Testis (tissue), 3 donors: ENCODE results near the gene ATG5. TPM values are rescaled to one million over a fixed set of nuclear protein-coding genes. Genes with fewer than 3 reads are reported as not detected.

Experiments used
- DNase-seq: peaks from one replicate; pipeline ENCODE4 v3.0.0-alpha.2; 2019
- H3K27ac ChIP-seq, 2 donors: fragments of 200-600 bp; sonication (generic); one replicate each; pipeline ENCODE4 v1.5.1; 2019
- H3K27me3 ChIP-seq: fragments of 200-600 bp; sonication (generic); one replicate; pipeline ENCODE4 v1.5.1; 2019
- H3K36me3 ChIP-seq: fragments of 200-600 bp; sonication (generic); one replicate; pipeline ENCODE4 v1.5.1; 2017; ENCODE audit warnings: low read depth; ENCODE audit errors: missing control alignments
- H3K4me1 ChIP-seq: fragments of 200-600 bp; sonication (generic); one replicate; pipeline ENCODE4 v1.5.1; 2019
- H3K4me3 ChIP-seq, 2 donors: fragments of 200-600 bp; sonication (generic); one replicate each; pipeline ENCODE4 v1.5.1; 2017 to 2019
- H3K9me3 ChIP-seq: fragments of 200-600 bp; sonication (generic); one replicate; pipeline ENCODE4 v1.5.1; 2017
- POLR2A ChIP-seq: fragments of 450-650 bp; IDR thresholded peaks from one replicate; pipeline ENCODE4 v1.6.1; 2017; ENCODE audit warnings: antibody characterized with exemption, mild to moderate bottlenecking, moderate library complexity
- WGBS, 2 donors: methylation state at CpG; one replicate each; pipeline ENCODE4 v1.1.5; 2018; 5-methylcytosine and 5-hydroxymethylcytosine counted together
- intact Hi-C: fragments of 100-400 bp; cut with DNase I; formaldehyde crosslinking; loops from one replicate; pipeline ENCODE4 v1.15.1; 2023; ENCODE audit warnings: low total_unique reads
- polyA plus RNA-seq: library from polyadenylated mRNA; stranded (reverse); fragments of 350-450 nt; fragmentation: Illumina TruSeq; extraction: RNeasy Lipid Tissue Mini Kit (QIAGEN cat#74804); gene quantifications from one replicate; pipeline ENCODE4 v1.2.3, GENCODE V29; 2014; ENCODE audit warnings: low read depth, low replicate concordance; ENCODE audit not compliant: insufficient read depth
- total RNA-seq, 2 donors: library from RNA; depleted of rRNA; stranded (reverse); fragments of >200 nt; gene quantifications; one replicate each; pipeline ENCODE4 v1.2.3, GENCODE V29; 2016
- TF ChIP-seq, protein P1 (sequence below), 3 experiments: fragments of 450-650 bp in 2 of 3; fragments of 200-600 bp in 1 of 3; sonication (generic) in 1 of 3; IDR thresholded peaks; one replicate each; pipeline ENCODE4 v1.5.1; 2016 to 2019; ENCODE audit warnings: antibody characterized with exemption in 3 of 3, mild to moderate bottlenecking in 2 of 3, moderate library complexity in 1 of 3

Gene ATG5
- total and polyA plus RNA-seq, 3 donors from 2014 or later: 21.5 to 34.9 (median 27.6) TPM

DNA sequence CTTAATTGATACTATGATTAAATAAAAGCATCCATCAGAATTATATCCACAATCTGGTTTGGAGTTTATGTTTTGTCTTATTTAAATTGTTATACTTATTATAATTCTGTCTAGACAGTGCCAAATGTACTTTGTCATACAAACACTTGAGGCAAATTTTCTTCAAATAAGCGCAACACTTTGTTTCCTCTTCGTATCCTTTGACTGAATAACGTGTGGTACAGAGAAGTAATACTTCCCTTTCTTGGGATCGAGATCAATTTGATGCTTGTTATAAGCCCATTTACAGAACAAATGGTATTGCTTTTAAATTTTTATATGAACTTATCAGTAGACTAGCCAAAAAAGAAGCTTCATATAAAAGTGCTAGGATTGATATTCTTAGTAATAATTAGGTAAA, 111.0 kb downstream of the ATG5 start:
- no peaks in the 10 kb centered on the region for H3K9me3 ChIP-seq
- 77 to 83% methylated on average over 4 of the region's 4 CpGs for WGBS, 2 donors

DNA sequence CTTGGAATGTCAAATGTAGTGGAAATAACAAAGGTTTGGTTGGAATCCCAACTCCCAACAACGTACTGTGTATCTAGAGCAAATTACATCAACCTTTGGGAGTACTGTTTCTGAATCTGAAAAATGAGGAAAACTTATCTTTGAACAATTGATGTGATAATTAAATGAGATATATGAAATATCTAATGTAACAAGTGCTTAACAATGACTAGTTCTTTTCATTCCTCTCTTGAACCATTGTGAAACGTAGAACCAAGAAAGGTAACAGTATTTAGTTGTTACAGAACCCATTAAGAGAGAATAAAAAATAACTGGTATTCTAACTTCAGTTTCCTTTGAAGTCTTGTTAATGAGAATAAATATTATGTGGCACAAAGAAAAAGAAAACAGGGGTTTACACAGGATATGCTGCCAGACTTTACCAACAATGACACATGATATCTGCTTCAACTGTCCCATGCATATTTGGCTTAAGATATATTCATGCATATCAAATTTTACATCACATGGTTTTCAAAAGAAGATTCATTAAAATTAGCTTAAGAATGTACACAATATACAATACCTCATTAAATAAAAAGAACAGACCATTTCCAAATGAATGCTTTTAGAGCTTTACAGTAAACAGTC, 111.8 kb downstream of the ATG5 start:
- Histone ChIP-seq H3K4me1 (no peaks in the 10 kb centered on the region), H3K36me3 (no peaks in the 10 kb centered on the region), H3K4me3 (no peak overlapping the region), H3K27ac (no peak overlapping the region), H3K27me3 (no peaks in the 10 kb centered on the region), H3K9me3 (no peaks in the 10 kb centered on the region)
- 72 to 79% methylated on average over 2 of the region's 2 CpGs for WGBS, 2 donors
- intact Hi-C loops: no loop called here
- DNase-seq: no peak
- TF ChIP-seq, protein P1, sequence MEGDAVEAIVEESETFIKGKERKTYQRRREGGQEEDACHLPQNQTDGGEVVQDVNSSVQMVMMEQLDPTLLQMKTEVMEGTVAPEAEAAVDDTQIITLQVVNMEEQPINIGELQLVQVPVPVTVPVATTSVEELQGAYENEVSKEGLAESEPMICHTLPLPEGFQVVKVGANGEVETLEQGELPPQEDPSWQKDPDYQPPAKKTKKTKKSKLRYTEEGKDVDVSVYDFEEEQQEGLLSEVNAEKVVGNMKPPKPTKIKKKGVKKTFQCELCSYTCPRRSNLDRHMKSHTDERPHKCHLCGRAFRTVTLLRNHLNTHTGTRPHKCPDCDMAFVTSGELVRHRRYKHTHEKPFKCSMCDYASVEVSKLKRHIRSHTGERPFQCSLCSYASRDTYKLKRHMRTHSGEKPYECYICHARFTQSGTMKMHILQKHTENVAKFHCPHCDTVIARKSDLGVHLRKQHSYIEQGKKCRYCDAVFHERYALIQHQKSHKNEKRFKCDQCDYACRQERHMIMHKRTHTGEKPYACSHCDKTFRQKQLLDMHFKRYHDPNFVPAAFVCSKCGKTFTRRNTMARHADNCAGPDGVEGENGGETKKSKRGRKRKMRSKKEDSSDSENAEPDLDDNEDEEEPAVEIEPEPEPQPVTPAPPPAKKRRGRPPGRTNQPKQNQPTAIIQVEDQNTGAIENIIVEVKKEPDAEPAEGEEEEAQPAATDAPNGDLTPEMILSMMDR (IDR thresholded peaks at IDR 0.05): no peak
- no peak for TF ChIP-seq POLR2A

More for the DNA sequence above, 111.0 kb downstream of the ATG5 start:
- Histone ChIP-seq H3K36me3 (no peaks in the 10 kb centered on the region), H3K27ac (no peak overlapping the region), H3K4me1 (no peaks in the 10 kb centered on the region), H3K27me3 (no peaks in the 10 kb centered on the region), H3K4me3 (no peak overlapping the region)
- TF ChIP-seq, protein P1 (IDR thresholded peaks at IDR 0.05): no peak
- no peak for TF ChIP-seq POLR2A
- DNase-seq: no peak
- intact Hi-C loops: no loop called here

DNA sequence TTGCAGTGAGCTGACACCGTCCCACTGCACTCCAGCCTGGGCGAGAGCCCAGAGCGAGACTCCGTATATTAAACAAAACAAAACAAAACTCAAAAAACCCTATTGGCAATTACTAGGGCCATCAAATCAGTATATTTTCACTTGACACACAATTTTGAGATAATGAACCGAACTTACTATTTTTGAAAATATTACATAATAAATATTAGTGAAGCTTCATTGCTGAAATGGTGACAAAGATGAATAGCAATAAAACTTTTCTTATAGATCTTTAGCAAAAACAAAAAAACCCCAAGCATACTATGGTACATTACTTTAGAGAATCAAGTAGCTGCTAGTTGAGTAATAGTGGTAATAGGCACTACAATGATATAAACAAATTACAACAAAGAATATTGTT, 113.0 kb downstream of the ATG5 start:
- Histone ChIP-seq H3K4me1 (no peaks in the 10 kb centered on the region), H3K27me3 (no peaks in the 10 kb centered on the region), H3K27ac (no peak overlapping the region), H3K36me3 (no peaks in the 10 kb centered on the region), H3K4me3 (no peak overlapping the region), H3K9me3 (no peaks in the 10 kb centered on the region)
- TF ChIP-seq, protein P1 (IDR thresholded peaks at IDR 0.05): no peak
- TF ChIP-seq POLR2A: no peak
- intact Hi-C loops: no loop called here
- no peak for DNase-seq
- WGBS, 2 donors: 93 to 98% methylated on average over 5 of the region's 5 CpGs

DNA sequence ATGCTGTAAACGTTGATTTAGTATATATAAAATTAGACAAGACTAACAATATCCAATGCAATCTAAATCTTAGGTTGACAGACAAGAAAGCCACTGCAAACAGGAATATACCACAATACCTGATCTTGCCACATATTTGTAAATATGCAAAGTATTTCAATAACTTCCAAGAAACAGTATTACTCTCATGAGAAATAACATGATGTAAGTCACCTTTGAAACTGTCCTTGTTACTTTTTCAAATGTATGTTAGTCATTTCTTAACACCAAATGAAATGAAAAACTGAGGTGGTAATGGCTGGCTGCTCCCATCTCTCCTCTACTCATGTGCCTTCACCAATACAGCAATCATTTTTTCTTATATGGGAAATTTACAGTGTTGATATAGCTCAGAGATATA, 118.7 kb downstream of the ATG5 start:
- H3K4me1 ChIP-seq: no peaks in the 10 kb centered on the region

More for the DNA sequence above, 118.7 kb downstream of the ATG5 start:
- no peak for TF ChIP-seq POLR2A
- TF ChIP-seq, protein P1 (IDR thresholded peaks at IDR 0.05): no peak
- H3K36me3 ChIP-seq: no peaks in the 10 kb centered on the region
- no peak for DNase-seq
- H3K4me3 ChIP-seq: no peak overlapping the region
- intact Hi-C loops: no loop called here
- H3K9me3 ChIP-seq: no peaks in the 10 kb centered on the region
- no peak overlapping the region for H3K27ac ChIP-seq
- WGBS, 2 donors: 87 to 89% methylated on average over 1 of the region's 1 CpG
- H3K27me3 ChIP-seq: no peaks in the 10 kb centered on the region
